SHP77 (cell line): ENCODE measurements around the gene TOR1AIP2.

Experiments used
- DNase-seq, 2 experiments: peaks; one replicate each; lab custom pipeline; 2025; lab: John Stamatoyannopoulos, UW

The TOR1AIP2 gene

GRCh38 chr1:179877586-179878265 lies at the start of gene TOR1AIP2:
Gene TOR1AIP2, minus strand, starts transcription at chr1:179877803. Its CDS starts 25,138 bp downstream, at chr1:179852665.
- DNase-seq: peak; percentile 90 to 91

- DNase-seq: no peak
These were observed 49.2 kb upstream of the TOR1AIP2 start for GRCh38 chr1:179926850-179927205.

DNA sequence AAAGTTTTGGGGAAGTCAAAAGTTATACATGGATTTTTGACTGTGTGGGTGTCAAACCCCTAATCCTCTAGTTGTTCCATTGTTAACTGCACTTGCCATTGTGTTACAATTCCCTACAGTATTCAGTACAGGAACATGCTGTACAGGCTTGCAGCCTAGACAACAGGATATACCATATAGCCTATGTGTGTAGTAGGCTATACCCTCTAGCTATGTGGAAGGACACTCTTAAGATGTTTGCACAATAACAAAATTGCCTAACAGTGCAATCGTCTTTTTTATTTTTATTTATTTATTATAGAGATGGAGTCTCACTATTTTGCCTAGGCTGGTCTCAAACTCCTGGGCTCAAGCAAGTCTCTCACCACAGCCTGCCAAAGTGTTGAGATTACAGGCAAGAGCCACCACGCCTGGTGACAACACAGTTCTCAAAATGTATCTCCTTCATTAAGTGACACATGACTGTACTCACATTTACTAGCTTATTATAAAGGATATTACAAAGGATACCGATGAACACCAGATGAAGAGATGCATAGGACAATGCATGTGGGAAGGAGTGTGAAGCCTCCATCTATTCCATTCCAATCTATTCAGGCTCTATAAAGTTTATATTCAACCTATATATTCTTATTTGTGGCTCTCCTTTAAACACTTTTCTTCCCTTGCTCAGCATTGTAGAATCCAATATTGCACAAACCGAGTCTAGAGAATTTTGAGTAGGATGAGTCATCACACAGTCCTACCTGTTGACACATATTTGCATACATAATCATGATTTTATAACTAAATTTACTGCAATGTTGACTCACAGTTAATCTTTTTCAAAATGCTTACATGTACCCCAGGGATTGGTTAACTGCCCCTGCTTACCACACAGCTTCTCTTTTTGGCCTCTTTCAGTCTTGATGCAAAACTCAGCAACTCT lies 48.6 kb upstream of the TOR1AIP2 start:
- no peak for DNase-seq

- DNase-seq: no peak
These were observed 47.7 kb upstream of the TOR1AIP2 start for GRCh38 chr1:179925302-179925701.

DNA sequence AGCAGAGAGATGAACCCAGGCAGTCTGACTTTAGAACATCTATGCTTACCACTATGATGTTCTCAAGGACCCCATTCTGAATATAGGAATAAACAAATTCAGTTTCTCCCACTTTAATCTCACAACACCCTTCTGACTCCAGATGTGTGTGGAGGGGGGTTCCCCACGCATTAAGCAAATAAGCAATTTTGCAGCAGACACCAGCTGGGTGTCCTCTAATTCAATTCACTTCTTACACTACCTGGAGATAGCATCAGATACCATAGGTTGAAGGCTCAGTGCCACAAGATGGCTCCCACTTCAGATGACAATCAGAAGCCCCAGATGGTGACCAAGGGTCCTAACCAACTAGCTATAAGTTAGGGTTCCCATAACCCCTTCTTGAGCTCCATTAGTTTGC lies 46.7 kb upstream of the TOR1AIP2 start:
- no peak for DNase-seq

DNA sequence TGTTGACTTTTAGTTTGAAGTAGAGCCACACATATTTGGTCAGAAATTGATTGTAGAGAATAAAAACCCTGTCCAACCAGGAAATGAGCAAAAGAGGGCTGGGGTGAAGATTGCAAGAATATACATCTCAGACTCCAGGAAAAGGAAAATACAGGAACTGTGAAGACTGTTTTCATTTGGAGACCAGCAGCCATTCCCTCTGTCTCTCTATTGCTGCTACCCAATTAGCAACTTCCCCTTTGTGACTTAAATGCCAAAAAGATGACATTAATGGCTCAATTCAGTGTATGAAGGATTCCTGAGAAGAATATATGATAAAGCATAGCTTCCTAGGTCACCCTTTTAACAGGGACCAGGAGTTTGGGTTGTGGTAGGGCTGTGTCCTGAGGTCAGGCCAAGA lies 45.4 kb upstream of the TOR1AIP2 start:
- DNase-seq: no peak

- no peak for DNase-seq
These were observed 44.6 kb upstream of the TOR1AIP2 start for GRCh38 chr1:179921981-179922872.

DNA sequence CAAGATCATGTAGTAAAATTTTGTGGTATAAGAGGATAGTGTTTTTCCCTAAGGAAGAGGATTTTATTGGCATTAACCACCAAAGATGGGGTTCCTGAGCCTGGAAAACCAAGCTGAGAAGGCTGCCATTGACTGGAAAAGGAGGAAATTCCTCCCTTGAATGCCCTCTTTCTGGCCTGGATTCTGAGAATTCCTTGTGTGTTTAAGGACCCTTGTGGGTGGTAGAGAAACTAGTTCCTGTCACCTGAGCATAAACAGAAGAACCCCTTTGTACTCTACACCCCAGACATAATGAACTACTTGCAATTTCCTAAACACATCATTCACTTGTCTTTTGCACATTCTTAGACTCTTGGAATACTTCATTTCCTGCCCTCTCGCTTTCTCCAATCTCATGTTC lies 43.9 kb upstream of the TOR1AIP2 start:
- no peak for DNase-seq

GRCh38 chr1:179917601-179918429 lies 40.2 kb upstream of the TOR1AIP2 start:
- DNase-seq: no peak

GRCh38 chr1:179911812-179912211 lies 34.2 kb upstream of the TOR1AIP2 start:
- no peak for DNase-seq

GRCh38 chr1:179910934-179911333 lies 33.3 kb upstream of the TOR1AIP2 start:
- no peak for DNase-seq

- DNase-seq: no peak
These were observed 12.0 kb upstream of the TOR1AIP2 start for GRCh38 chr1:179889589-179889988.

- no peak for DNase-seq
These were observed 10.5 kb upstream of the TOR1AIP2 start for GRCh38 chr1:179888071-179888470.

DNA sequence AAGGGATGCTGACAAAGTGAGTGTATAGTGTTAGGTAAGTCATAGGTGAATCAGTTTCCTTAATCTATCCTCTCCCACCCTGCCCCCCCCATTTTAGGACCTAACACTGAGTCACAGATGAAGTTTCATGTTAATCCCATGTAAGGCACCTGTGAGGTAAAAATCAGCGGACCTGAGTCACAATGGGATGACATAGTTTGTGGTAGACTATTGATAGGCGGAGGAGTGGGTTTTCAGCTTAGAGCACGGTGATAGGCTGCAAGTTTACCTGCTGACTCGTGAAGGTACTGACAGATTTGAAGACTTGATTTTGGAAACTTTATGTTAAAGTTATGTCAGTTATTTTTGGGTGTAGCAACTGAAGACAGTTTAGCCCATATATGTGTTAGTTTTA lies 6.1 kb upstream of the TOR1AIP2 start:
- DNase-seq: no peak

- peak in 1 of 2 experiments; percentile 75 for DNase-seq
These were observed 5.6 kb upstream of the TOR1AIP2 start for GRCh38 chr1:179883040-179883744.

GRCh38 chr1:179882253-179883039 lies 4.8 kb upstream of the TOR1AIP2 start, which contains the start of gene TOR1AIP1:
Gene TOR1AIP1, plus strand, starts transcription at chr1:179882285. Its CDS starts 218 bp downstream, at chr1:179882503.
- peak; percentile 95 to 96 for DNase-seq

DNA sequence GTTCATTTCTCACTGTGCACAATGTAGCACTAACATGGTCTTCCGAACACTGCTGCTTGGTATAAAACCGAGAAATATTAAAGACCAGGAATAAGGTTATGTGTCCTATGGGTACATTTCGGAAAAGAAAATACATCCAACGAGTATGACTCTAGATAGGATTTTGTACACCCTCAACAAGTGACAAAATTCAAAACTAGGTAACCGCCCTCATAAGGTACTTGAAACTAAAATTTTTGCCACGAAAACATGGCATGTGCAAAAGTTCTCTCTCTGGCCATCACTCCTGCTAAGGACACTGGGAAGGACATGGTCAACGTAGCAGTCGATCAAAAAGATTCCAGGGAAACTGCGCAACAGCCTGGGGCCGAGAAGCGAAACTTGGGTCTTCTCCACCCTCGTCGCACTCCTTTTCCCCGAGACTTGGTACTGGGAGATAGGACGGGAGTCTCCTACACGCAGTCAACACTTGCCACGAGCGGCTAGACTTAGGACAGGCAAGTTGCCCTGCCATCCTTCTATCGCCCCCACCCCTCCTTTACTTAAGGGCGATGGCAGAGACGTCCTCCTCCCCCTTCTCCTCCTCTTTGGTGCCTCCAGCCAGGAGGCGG lies 4.1 kb upstream of the TOR1AIP2 start:
- peak; percentile 84 to 86 for DNase-seq

DNA sequence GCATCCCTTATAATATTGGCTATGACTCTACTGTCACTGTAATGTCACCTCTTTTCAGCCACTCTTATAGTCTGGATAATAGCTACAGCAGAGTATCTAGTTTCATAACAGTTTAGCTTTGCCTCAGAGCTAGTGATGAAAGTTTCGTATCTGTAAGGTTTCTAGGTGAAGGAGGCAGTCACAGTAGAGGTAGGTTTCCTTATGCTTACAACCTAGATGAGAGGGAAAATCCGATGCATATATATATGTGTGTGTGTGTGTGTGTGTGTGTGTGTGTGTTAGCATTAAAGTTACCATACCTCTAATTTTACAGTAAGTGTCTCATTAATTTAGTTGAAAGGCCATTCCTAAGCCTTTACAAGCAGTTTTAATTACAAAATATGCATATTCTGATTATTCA lies 2.2 kb upstream of the TOR1AIP2 start:
- no peak for DNase-seq

DNA sequence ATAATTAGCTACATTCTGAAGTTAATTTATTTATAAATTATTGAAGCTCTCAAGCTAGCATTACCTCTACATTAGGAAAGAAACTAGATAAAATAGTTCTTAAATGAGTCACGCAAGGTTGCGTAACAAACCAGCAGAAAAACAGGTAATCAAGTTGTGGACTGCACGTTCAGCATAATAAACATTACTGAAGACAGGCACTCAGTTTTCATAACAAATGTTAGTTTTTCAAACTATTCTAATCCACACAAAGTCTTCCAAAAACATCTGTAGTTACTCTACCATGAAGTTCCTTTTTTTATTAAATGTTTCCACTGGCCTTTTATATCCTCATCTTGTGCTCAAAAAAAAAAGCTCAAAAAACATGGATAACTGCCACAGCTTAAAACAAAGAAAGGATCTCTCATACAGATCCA lies 1.3 kb downstream of the TOR1AIP2 start:
- DNase-seq: no peak
